Large intestine (tissue), 12 donors: ENCODE data around the gene COX7B. TPM values are rescaled to one million over a fixed set of nuclear protein-coding genes. Genes with fewer than 3 reads are reported as not detected.
"Not testable (repeated sequence)": the region's sequence is repeated elsewhere in the genome, so short reads cannot be mapped to it uniquely, and the experiment has no call there.

Experiments
- DNase-seq, 2 donors: peaks; one replicate each; pipeline versions ENCODE4 v3.0.0 to v3.0.0-alpha.2; 2013
- H3K27ac ChIP-seq: one replicate; pipeline ENCODE4 v1.5.1; 2013; ENCODE audit warnings: low read length
- H3K27me3 ChIP-seq: 2 replicates; pipeline ENCODE4 v1.6.1; 2013; ENCODE audit warnings: low read length; ENCODE audit not compliant: control insufficient read depth, insufficient read depth
- H3K36me3 ChIP-seq: 2 replicates; pipeline ENCODE4 v1.6.1; 2013; ENCODE audit warnings: low read length; ENCODE audit not compliant: control insufficient read depth, insufficient read depth
- H3K4me1 ChIP-seq: one replicate; pipeline ENCODE4 v1.6.1; 2013; ENCODE audit warnings: low read length; ENCODE audit not compliant: control insufficient read depth, insufficient read depth
- H3K4me3 ChIP-seq: one replicate; pipeline ENCODE4 v1.5.1; 2013; ENCODE audit warnings: low read length
- H3K9me3 ChIP-seq: one replicate; pipeline ENCODE4 v1.6.1; 2013; ENCODE audit warnings: mild to moderate bottlenecking, low read depth, low read length, moderate library complexity; ENCODE audit not compliant: control insufficient read depth
- WGBS: methylation state at CpG from one replicate; pipeline ENCODE4 v1.1.5; 2013; ENCODE audit warnings: low lambda C conversion rate; ENCODE audit not compliant: insufficient coverage; 5-methylcytosine and 5-hydroxymethylcytosine counted together
- long read RNA-seq, 11 donors: transcript quantifications; one replicate each; lab custom pipeline, GENCODE V29; 2026
- polyA plus RNA-seq: library from polyadenylated mRNA; unstranded; fragments of 120-200 nt; gene quantifications from one replicate; pipeline ENCODE4 v1.2.1, GENCODE V29; 2013

The COX7B gene, protein sequence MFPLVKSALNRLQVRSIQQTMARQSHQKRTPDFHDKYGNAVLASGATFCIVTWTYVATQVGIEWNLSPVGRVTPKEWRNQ
- 295 TPM for polyA plus RNA-seq
- long read RNA-seq, donor 1, transcript COX7B-203 (3 exons, 2,471 nt): major isoform, 84 of 93 reads
- long read RNA-seq, donor 1, partial matches to known transcripts: 6 of 93 reads
- long read RNA-seq, donor 1, other reads (novel, unspliced or antisense): 0 of 93 reads
- long read RNA-seq, donor 2, transcript COX7B-203 (3 exons, 2,471 nt): major isoform, 211 of 268 reads
- long read RNA-seq, donor 2, partial matches to known transcripts: 31 of 268 reads
- long read RNA-seq, donor 2, other reads (novel, unspliced or antisense): 22 of 268 reads
- long read RNA-seq, donor 3, transcript COX7B-203 (3 exons, 2,471 nt): major isoform, 315 of 398 reads
- long read RNA-seq, donor 3, partial matches to known transcripts: 38 of 398 reads
- long read RNA-seq, donor 3, other reads (novel, unspliced or antisense): 35 of 398 reads
- long read RNA-seq, donor 4, transcript COX7B-203 (3 exons, 2,471 nt): major isoform, 25 of 25 reads
- long read RNA-seq, donor 4, partial matches to known transcripts: 0 of 25 reads
- long read RNA-seq, donor 4, other reads (novel, unspliced or antisense): 0 of 25 reads
- long read RNA-seq, donor 5, transcript COX7B-203 (3 exons, 2,471 nt): major isoform, 87 of 99 reads
- long read RNA-seq, donor 5, partial matches to known transcripts: 10 of 99 reads
- long read RNA-seq, donor 5, other reads (novel, unspliced or antisense): 0 of 99 reads
- long read RNA-seq, donor 6, transcript COX7B-203 (3 exons, 2,471 nt): major isoform, 207 of 261 reads
- long read RNA-seq, donor 6, partial matches to known transcripts: 28 of 261 reads
- long read RNA-seq, donor 6, other reads (novel, unspliced or antisense): 23 of 261 reads
- long read RNA-seq, donor 7, transcript COX7B-203 (3 exons, 2,471 nt): major isoform, 124 of 143 reads
- long read RNA-seq, donor 7, partial matches to known transcripts: 12 of 143 reads
- long read RNA-seq, donor 7, other reads (novel, unspliced or antisense): 6 of 143 reads
- long read RNA-seq, donor 8, transcript COX7B-203 (3 exons, 2,471 nt): major isoform, 258 of 310 reads
- long read RNA-seq, donor 8, partial matches to known transcripts: 26 of 310 reads
- long read RNA-seq, donor 8, other reads (novel, unspliced or antisense): 21 of 310 reads
- long read RNA-seq, donor 9, transcript COX7B-203 (3 exons, 2,471 nt): major isoform, 302 of 359 reads
- long read RNA-seq, donor 9, partial matches to known transcripts: 31 of 359 reads
- long read RNA-seq, donor 9, other reads (novel, unspliced or antisense): 21 of 359 reads
- long read RNA-seq, donor 10, transcript COX7B-203 (3 exons, 2,471 nt): major isoform, 223 of 259 reads
- long read RNA-seq, donor 10, partial matches to known transcripts: 16 of 259 reads
- long read RNA-seq, donor 10, other reads (novel, unspliced or antisense): 15 of 259 reads
- long read RNA-seq, donor 11, transcript COX7B-203 (3 exons, 2,471 nt): major isoform, 155 of 179 reads
- long read RNA-seq, donor 11, partial matches to known transcripts: 16 of 179 reads
- long read RNA-seq, donor 11, other reads (novel, unspliced or antisense): 5 of 179 reads

DNA sequence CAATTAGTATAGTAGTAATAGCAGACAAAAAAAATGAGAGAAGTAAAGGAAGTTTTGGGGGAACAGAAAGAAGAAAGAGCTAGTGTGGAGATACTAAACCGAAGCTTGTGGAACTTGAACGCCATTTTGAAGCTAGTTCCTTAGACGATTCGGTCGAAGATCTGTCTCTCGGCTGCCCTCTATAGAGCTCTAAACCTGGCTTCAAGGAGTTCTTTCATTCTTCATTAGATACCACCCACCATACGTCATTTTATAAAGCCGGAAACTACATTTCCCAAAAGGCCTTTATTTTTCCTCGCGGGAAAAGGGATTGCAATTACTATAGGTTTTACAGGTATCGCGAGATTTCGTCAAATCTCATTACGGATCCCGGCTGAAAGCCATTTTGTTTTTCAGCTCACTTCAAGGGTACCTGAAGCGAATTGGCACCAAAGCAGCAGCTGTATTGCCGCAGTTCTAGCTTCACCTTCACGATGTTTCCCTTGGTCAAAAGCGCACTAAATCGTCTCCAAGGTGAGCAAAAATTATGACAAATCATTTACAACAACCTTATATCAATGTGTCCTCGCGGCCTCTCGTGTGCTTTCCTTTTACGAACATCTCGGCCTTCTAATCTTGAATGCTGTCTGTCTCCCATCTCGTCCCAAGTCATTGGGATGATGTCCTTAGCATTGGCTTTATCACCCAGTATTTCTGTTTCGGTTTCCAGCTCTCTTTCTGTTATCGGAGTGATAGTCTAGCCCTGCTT, at the start of gene COX7B:
Gene COX7B (plus strand): TSS at position 388 of the 748 bp plus-strand sequence. CDS start 86 bp downstream, at position 474.
- Histone ChIP-seq H3K9me3 (no peaks in the 10 kb centered on the region), H3K27me3 (no peaks in the 10 kb centered on the region), H3K36me3 (peaks cover 3% of the 10 kb centered on the region), H3K4me3 (peak within 1 kb of the TSS; percentile 51), H3K27ac (peak within 1 kb of the TSS; percentile 97), H3K4me1 (peaks cover 2% of the 10 kb centered on the region)
- peak; percentile 91 to 95 for DNase-seq
- no CpG with 5 or more reads among the region's 28 CpGs for WGBS

DNA sequence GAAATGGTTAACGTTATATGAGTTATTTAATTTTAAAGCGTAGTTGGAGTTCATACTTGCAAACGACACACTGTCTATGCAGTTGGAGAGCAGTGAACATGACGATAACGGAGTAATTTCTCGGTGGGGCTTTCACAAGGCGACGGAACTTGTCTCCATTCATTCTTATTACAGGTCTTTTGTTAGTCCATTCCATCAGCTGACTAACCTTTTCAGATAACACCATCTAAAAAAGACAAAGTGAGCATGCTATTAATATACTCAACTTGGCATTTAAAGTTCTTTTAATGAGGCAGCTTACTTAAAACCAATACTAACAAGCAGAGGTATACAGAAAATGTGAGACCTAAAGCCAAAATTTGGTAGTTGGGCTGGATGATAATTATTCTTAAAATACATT, 23.9 kb upstream of the COX7B start:
- DNase-seq: no peak
- no peaks in the 10 kb centered on the region for H3K9me3 ChIP-seq
- no peaks in the 10 kb centered on the region for H3K4me1 ChIP-seq
- no peak overlapping the region for H3K27ac ChIP-seq
- WGBS: no CpG with 5 or more reads among the region's 8 CpGs
- H3K36me3 ChIP-seq: peaks cover 3% of the 10 kb centered on the region
- H3K27me3 ChIP-seq: no peaks in the 10 kb centered on the region
- no peak overlapping the region for H3K4me3 ChIP-seq

DNA sequence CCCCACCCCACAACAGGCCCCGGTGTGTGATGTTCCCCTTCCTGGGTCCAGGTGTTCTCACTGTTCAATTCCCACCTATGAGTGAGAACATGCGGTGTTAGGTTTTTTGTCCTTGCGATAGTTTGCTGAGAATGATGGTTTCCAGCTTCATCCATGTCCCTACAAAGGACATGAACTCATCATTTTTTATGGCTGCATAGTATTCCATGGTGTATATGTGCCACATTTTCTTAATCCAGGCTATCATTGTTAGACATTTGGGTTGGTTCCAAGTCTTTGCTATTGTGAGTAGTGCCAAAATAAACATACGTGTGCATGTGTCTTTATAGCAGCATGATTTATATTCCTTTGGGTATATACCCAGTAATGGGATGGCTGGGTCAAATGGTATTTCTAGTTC, 17.9 kb upstream of the COX7B start:
- not testable (repeated sequence) for H3K9me3 ChIP-seq, DNase-seq, H3K27me3 ChIP-seq, H3K36me3 ChIP-seq, H3K4me3 ChIP-seq, H3K4me1 ChIP-seq, H3K27ac ChIP-seq
- whole genome bisulfite sequencing: no CpG with 5 or more reads among the region's 4 CpGs

DNA sequence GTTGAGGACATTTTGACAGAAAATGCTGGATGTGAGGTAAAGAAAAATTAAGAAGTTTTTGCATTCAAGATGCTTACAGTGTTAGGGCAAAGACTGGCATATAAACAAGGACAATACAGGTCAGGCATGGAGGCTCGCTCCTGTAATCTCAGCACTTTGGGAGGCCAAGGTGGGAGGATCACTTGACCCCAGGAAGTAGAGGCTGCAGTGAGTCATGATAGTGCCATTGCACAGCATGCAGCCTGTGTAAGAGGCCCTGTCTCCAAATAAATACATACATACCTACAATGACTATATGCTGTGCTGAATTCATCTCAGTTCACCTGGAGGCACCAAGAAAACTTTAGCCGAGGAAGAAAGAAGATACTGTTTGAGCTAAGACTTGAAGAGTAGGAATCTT, 6.4 kb upstream of the COX7B start:
- Histone ChIP-seq H3K36me3 (no peaks in the 10 kb centered on the region), H3K4me3 (no peak overlapping the region), H3K4me1 (no peaks in the 10 kb centered on the region), H3K27me3 (no peaks in the 10 kb centered on the region), H3K27ac (no peak overlapping the region), H3K9me3 (no peaks in the 10 kb centered on the region)
- DNase-seq: no peak
- no CpG with 5 or more reads among the region's 2 CpGs for WGBS

DNA sequence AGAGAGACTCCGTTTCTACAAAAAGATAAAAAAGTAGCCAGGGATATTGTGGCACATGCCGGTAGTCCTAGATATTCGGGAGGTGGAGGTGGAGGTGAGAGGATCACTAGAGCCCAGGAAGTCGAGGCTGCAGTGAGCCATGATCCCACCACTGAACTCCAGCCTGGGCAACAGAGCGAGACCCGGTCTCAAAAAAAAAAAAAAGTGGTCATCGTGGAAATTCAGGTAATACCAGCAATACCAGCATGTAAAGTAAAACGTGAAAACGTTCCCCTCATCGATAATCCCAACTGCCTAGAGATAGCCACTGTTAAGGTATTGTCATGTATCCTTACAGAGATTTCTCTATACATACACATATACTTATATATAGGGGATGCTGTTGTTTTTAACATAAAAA, 5.6 kb upstream of the COX7B start:
- no peaks in the 10 kb centered on the region for H3K36me3 ChIP-seq
- no peaks in the 10 kb centered on the region for H3K27me3 ChIP-seq
- H3K4me3 ChIP-seq: no peak overlapping the region
- peak overlapping the region; percentile 100 for H3K27ac ChIP-seq
- no peak for DNase-seq
- H3K4me1 ChIP-seq: no peaks in the 10 kb centered on the region
- WGBS: no CpG with 5 or more reads among the region's 10 CpGs
- no peaks in the 10 kb centered on the region for H3K9me3 ChIP-seq

DNA sequence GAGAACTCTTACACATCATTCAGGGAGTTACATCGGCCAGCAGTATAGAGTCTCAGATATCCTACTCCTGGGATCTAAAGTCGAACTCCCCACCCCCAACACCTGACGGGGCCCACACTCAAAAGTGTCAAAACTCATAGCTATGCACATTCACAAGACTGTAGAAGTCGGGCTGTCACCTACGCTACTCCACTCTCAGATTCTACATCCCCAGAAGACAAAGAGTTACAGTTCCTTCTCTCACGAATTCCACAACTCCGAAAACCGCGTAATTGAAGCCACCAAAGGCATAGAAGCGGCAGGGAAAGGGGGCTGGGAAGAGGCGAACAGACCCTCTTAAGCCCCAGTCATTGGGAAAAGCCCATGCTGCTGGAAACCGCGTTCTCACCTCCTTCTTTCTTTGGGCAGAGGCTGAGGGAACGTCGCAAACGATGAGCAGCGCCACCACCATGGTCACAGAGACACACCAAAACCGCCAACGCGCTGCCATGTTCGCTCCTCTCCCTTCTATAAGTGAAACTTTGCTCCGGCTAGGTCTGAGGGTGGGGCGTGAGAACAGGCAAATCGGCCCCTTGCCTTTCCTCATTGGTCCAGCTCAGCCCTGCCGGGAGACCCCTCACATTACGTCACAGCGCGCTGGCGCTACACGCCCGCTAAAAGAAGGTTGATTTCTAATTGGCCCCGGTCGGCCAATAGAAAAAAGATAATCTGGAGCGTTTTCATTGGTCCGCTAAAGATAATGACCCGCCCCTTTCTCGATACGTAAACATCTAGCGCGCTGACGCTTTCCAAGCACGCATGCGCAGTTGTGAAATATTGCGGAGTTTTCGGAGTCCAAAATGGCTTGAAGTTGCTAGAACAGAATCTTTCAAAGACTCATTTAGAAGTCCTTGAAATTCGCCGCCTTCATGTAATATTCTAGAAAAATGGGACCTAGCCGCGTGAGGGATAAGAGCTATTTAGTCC, 4.1 kb upstream of the COX7B start, which contains the start of gene MAGT1:
Gene MAGT1 (minus strand): TSS at position 515 of the 966 bp plus-strand sequence. CDS start 25 bp downstream, at position 490.
- no CpG with 5 or more reads among the region's 49 CpGs for WGBS
- peak; percentile 97 to 98 for DNase-seq
- H3K9me3 ChIP-seq: no peaks in the 10 kb centered on the region
- peak within 1 kb of the TSS; percentile 91 for H3K4me3 ChIP-seq
- H3K4me1 ChIP-seq: no peaks in the 10 kb centered on the region
- no peaks in the 10 kb centered on the region for H3K36me3 ChIP-seq
- H3K27ac ChIP-seq: peak within 1 kb of the TSS; percentile 100
- H3K27me3 ChIP-seq: no peaks in the 10 kb centered on the region

DNA sequence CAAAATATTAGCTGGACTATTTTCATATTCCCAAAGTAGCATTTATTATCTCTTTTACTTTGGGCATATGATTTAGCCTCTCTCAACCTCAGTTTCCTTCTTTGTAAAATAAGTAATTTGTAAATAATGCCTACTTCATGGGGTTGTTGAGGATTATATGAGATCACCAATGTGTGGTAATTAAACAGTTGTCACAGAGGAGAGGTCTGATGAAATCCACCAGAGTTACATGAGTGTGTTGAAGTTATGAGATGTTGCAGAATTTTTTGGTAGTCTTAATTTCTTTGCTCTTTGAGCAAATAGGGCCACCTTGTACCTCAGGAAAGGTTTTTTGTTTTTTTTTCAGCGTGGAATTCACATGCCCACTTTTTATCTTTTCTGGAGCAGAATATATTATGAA, 1.4 kb downstream of the COX7B start:
- Histone ChIP-seq H3K4me3 (peak overlapping the region; percentile 51), H3K27ac (peak overlapping the region; percentile 97), H3K36me3 (peaks cover 4% of the 10 kb centered on the region), H3K4me1 (peaks cover 2% of the 10 kb centered on the region), H3K27me3 (no peaks in the 10 kb centered on the region), H3K9me3 (no peaks in the 10 kb centered on the region)
- DNase-seq: no peak
- WGBS: no CpG with 5 or more reads among the region's 1 CpG

DNA sequence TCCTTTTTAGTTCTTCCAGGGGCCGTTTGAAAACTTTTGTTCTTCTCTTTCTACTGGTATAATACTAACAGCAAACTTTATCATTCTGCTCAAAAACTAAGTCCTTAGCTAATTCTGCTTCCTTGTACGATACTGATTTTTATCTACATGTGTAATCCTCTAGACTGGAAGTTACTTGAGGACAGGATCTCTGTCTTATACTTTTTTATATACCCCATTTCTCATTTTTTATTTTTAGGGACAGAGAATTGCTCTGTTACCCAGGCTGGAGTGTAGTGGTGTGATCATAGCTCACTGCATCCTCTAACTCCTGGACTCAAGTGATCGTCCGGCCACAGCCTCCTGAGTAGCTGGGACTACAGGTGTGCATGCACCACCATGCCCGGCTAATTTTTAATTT, 2.2 kb downstream of the COX7B start:
- H3K4me3 ChIP-seq: no peak overlapping the region

More for the DNA sequence above, 2.2 kb downstream of the COX7B start:
- DNase-seq: no peak
- H3K27me3 ChIP-seq: no peaks in the 10 kb centered on the region
- WGBS: no CpG with 5 or more reads among the region's 5 CpGs
- peaks cover 4% of the 10 kb centered on the region for H3K36me3 ChIP-seq
- peaks cover 2% of the 10 kb centered on the region for H3K4me1 ChIP-seq
- H3K27ac ChIP-seq: no peak overlapping the region
- no peaks in the 10 kb centered on the region for H3K9me3 ChIP-seq
